Measurements from ENCODE around the gene MUC5AC. TPM values are rescaled to one million over a fixed set of nuclear protein-coding genes. Genes with fewer than 3 reads are reported as not detected.

Gene MUC5AC
- total RNA-seq, 1 experiment from 2014 or later: under 0.01 TPM

DNA sequence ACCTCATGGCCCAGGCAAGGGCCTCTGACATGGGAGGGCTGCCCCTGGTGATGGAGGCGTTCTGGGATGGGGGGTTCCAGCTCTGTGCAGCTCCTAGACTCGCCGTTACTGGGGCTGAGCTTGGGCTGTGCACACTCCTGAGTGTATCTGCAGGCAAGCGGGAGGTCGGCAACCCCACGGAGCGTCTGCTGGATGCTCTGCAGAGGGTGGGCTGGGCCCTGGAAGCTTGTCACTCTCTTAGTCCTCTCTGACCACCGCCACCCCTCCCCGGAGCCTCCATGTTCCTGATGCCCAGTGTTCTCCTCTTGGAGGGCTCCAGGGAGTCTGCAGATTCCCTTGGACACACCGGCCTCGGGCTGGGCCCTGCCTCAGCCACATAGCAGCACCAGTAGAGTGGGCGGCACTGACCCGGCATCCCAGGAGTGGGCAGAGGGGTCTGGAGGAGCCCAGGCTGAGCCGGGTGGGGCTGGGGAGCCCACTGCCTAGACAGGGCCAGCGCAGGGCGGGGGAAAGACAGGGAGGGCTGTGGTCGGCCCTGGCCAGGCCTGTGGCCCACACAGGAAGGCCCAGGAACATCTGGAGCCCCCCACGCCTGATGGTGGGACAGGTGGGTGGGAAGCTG lies 44.5 kb downstream of the MUC5AC start (continued):
- TF ChIP-seq, protein P1, sequence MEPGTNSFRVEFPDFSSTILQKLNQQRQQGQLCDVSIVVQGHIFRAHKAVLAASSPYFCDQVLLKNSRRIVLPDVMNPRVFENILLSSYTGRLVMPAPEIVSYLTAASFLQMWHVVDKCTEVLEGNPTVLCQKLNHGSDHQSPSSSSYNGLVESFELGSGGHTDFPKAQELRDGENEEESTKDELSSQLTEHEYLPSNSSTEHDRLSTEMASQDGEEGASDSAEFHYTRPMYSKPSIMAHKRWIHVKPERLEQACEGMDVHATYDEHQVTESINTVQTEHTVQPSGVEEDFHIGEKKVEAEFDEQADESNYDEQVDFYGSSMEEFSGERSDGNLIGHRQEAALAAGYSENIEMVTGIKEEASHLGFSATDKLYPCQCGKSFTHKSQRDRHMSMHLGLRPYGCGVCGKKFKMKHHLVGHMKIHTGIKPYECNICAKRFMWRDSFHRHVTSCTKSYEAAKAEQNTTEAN (CRISPR knock-in tag; IDR thresholded peaks at IDR 0.05): no peak
- TF ChIP-seq NFYB (CRISPR knock-in tag; conservative IDR thresholded peaks at IDR 0.05; ENCODE audit: low read depth): no peak
- TF ChIP-seq IRF2 (CRISPR knock-in tag; IDR thresholded peaks at IDR 0.05; ENCODE audit: borderline replicate concordance, low read depth): no peak
- no peak for TF ChIP-seq ZNF263 (CRISPR knock-in tag; IDR thresholded peaks at IDR 0.05; ENCODE audit: low read depth)
- TF ChIP-seq ELF4 (CRISPR knock-in tag; IDR thresholded peaks at IDR 0.05; ENCODE audit: low read depth): no peak
- TF ChIP-seq, protein P2, sequence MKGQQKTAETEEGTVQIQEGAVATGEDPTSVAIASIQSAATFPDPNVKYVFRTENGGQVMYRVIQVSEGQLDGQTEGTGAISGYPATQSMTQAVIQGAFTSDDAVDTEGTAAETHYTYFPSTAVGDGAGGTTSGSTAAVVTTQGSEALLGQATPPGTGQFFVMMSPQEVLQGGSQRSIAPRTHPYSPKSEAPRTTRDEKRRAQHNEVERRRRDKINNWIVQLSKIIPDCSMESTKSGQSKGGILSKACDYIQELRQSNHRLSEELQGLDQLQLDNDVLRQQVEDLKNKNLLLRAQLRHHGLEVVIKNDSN (CRISPR knock-in tag; IDR thresholded peaks at IDR 0.05): no peak
- TF ChIP-seq, protein P3, sequence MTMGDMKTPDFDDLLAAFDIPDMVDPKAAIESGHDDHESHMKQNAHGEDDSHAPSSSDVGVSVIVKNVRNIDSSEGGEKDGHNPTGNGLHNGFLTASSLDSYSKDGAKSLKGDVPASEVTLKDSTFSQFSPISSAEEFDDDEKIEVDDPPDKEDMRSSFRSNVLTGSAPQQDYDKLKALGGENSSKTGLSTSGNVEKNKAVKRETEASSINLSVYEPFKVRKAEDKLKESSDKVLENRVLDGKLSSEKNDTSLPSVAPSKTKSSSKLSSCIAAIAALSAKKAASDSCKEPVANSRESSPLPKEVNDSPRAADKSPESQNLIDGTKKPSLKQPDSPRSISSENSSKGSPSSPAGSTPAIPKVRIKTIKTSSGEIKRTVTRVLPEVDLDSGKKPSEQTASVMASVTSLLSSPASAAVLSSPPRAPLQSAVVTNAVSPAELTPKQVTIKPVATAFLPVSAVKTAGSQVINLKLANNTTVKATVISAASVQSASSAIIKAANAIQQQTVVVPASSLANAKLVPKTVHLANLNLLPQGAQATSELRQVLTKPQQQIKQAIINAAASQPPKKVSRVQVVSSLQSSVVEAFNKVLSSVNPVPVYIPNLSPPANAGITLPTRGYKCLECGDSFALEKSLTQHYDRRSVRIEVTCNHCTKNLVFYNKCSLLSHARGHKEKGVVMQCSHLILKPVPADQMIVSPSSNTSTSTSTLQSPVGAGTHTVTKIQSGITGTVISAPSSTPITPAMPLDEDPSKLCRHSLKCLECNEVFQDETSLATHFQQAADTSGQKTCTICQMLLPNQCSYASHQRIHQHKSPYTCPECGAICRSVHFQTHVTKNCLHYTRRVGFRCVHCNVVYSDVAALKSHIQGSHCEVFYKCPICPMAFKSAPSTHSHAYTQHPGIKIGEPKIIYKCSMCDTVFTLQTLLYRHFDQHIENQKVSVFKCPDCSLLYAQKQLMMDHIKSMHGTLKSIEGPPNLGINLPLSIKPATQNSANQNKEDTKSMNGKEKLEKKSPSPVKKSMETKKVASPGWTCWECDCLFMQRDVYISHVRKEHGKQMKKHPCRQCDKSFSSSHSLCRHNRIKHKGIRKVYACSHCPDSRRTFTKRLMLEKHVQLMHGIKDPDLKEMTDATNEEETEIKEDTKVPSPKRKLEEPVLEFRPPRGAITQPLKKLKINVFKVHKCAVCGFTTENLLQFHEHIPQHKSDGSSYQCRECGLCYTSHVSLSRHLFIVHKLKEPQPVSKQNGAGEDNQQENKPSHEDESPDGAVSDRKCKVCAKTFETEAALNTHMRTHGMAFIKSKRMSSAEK (CRISPR knock-in tag; IDR thresholded peaks at IDR 0.05; ENCODE audit: borderline replicate concordance): no peak
- TF ChIP-seq, protein P4, sequence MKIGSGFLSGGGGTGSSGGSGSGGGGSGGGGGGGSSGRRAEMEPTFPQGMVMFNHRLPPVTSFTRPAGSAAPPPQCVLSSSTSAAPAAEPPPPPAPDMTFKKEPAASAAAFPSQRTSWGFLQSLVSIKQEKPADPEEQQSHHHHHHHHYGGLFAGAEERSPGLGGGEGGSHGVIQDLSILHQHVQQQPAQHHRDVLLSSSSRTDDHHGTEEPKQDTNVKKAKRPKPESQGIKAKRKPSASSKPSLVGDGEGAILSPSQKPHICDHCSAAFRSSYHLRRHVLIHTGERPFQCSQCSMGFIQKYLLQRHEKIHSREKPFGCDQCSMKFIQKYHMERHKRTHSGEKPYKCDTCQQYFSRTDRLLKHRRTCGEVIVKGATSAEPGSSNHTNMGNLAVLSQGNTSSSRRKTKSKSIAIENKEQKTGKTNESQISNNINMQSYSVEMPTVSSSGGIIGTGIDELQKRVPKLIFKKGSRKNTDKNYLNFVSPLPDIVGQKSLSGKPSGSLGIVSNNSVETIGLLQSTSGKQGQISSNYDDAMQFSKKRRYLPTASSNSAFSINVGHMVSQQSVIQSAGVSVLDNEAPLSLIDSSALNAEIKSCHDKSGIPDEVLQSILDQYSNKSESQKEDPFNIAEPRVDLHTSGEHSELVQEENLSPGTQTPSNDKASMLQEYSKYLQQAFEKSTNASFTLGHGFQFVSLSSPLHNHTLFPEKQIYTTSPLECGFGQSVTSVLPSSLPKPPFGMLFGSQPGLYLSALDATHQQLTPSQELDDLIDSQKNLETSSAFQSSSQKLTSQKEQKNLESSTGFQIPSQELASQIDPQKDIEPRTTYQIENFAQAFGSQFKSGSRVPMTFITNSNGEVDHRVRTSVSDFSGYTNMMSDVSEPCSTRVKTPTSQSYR (CRISPR knock-in tag; IDR thresholded peaks at IDR 0.05): no peak

DNA sequence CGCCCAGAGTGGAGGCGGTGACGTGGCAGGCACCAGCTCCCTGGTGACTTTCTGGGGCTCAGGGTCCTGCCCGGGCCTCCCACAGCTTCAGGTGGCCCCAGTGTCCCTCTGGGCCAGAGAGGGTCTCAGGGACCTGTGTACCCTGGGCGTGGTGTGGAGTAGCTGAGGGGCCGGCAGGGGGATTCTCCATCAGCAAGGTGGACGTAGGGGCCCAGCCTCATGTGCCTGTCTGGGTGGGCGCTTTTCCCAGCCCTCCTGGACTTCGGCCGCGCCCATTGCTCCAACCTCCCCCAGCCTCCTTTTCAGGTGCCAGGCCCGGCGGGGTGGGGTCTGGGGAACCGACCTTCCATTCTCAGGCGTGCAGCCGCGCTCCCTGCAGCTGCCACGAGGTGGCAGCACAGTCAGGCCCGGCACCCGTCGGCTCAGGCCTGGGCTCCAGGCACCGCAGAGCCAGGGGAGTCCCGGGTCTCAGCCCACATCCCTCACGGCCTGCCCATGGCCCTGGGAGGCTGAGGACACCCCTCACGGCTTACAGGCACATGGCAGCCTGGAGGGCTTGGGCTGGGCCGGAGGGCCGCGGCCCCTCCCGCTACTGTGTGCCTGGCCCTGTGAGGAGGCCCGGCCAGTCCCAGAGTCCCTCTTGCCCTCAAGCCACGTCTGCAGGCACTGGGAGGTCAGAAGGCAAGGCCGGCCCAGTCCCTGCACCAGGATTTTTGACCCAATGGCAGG lies 45.2 kb downstream of the MUC5AC start:
- ATAC-seq (peak; percentile 93), DNase-seq (ENCODE audit: low spot score) (peak; percentile 87)
- no peaks in the 10 kb centered on the region for H3K9me3 Mint-ChIP-seq
- no peaks in the 10 kb centered on the region for H3K27me3 Mint-ChIP-seq (ENCODE audit: low read depth)
- no peaks in the 10 kb centered on the region for H3K36me3 Mint-ChIP-seq
- no peak overlapping the region for H3K4me3 Mint-ChIP-seq
- TF ChIP-seq, protein P5, sequence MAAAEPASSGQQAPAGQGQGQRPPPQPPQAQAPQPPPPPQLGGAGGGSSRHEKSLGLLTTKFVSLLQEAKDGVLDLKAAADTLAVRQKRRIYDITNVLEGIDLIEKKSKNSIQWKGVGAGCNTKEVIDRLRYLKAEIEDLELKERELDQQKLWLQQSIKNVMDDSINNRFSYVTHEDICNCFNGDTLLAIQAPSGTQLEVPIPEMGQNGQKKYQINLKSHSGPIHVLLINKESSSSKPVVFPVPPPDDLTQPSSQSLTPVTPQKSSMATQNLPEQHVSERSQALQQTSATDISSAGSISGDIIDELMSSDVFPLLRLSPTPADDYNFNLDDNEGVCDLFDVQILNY (CRISPR knock-in tag; IDR thresholded peaks at IDR 0.05): no peak
- TF ChIP-seq, protein P6, sequence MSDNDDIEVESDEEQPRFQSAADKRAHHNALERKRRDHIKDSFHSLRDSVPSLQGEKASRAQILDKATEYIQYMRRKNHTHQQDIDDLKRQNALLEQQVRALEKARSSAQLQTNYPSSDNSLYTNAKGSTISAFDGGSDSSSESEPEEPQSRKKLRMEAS (CRISPR knock-in tag; IDR thresholded peaks at IDR 0.05): peak; percentile 32; the same call in 1 of the 2 replicates
- 0 out of 2 replicates have a peak, but pooled peaks have one; percentile 26 for TF ChIP-seq FOXP1 (CRISPR knock-in tag; IDR thresholded peaks at IDR 0.05; ENCODE audit: borderline replicate concordance)
- TF ChIP-seq, protein P7, sequence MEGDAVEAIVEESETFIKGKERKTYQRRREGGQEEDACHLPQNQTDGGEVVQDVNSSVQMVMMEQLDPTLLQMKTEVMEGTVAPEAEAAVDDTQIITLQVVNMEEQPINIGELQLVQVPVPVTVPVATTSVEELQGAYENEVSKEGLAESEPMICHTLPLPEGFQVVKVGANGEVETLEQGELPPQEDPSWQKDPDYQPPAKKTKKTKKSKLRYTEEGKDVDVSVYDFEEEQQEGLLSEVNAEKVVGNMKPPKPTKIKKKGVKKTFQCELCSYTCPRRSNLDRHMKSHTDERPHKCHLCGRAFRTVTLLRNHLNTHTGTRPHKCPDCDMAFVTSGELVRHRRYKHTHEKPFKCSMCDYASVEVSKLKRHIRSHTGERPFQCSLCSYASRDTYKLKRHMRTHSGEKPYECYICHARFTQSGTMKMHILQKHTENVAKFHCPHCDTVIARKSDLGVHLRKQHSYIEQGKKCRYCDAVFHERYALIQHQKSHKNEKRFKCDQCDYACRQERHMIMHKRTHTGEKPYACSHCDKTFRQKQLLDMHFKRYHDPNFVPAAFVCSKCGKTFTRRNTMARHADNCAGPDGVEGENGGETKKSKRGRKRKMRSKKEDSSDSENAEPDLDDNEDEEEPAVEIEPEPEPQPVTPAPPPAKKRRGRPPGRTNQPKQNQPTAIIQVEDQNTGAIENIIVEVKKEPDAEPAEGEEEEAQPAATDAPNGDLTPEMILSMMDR (IDR thresholded peaks at IDR 0.05): peak; percentile 76
- ChIA-PET POLR2A (no interaction called here), CTCF (interaction anchor here (0.9 to 1.4 kb wide), 5 partner anchors 18 to 491 kb away, joined by 3 to 5 read pairs (median 4); no protein-coding TSS in a partner anchor)
- no peak overlapping the region for H3K27ac Mint-ChIP-seq
- no peaks in the 10 kb centered on the region for H3K4me1 Mint-ChIP-seq
